Measurements from ENCODE around the gene EEA1. TPM values are rescaled to one million over a fixed set of nuclear protein-coding genes. Genes with fewer than 3 reads are reported as not detected.

EEA1 gene
- total and polyA plus RNA-seq, 10 of the 15 experiments (the other 5 are each of a cell fraction or from before 2014, with no cell fraction given): 5.5 to 40.3 (median 13.5) TPM

- Histone ChIP-seq H2AFZ (ENCODE audit: control insufficient read depth, low read depth, low read length) (no peak overlapping the region), H3K4me1 (ENCODE audit: control insufficient read depth, insufficient read depth, low read length) (no peaks in the 10 kb centered on the region), H3K4me2 (ENCODE audit: control insufficient read depth, insufficient read depth) (no peak overlapping the region), H3K79me2 (ENCODE audit: control insufficient read depth, insufficient read depth, low read length) (no peaks in the 10 kb centered on the region), H4K20me1 (ENCODE audit: control insufficient read depth, insufficient read depth) (no peaks in the 10 kb centered on the region), H3K36me3 (ENCODE audit: control insufficient read depth in 2 of 2, insufficient read depth in 2 of 2, low read length in 1 of 2) (peaks cover 0 to 10% of the 10 kb centered on the region in 2 experiments), H3K4me3 (no peak overlapping the region), H3K9ac (ENCODE audit: control insufficient read depth, insufficient read depth, low read length) (no peak overlapping the region), H3K9me3 (replicated peaks; ENCODE audit: control insufficient read depth, insufficient read depth, low read length) (no peaks in the 10 kb centered on the region), H3K27ac (ENCODE audit: control insufficient read depth, insufficient read depth) (no peak overlapping the region), H3K27me3 (replicated peaks in 1 of 2; ENCODE audit: control insufficient read depth in 2 of 2, insufficient read depth in 2 of 2, low read length in 1 of 2) (no peaks in the 10 kb centered on the region)
- SMC1A ChIA-PET (ENCODE audit: uncharacterized antibody, unreplicated experiment): interaction anchor here (0.8 to 1.5 kb wide), 3 partner anchors 11 to 106 kb away, joined by 3 to 6 read pairs (median 5); no protein-coding TSS in a partner anchor
- no TSS peak for BruUV-seq (replicated peaks)
- WGBS (ENCODE audit: insufficient coverage, insufficient replicate concordance, low lambda C conversion rate, missing lambda C conversion rate): 93% methylated on average over 3 of the region's 3 CpGs
- RAD21 ChIA-PET (ENCODE audit: unreplicated experiment): no interaction called here
- intact Hi-C loops (cut with micrococcal nuclease; ENCODE audit: unreplicated experiment) (no loop called here), in situ Hi-C loops (cut with MboI) (no loop called here)
- POLR2A ChIA-PET: no interaction called here
- FAIRE-seq: no peak
- TF ChIP-seq USF2 (IDR thresholded peaks at IDR 0.05; ENCODE audit: borderline replicate concordance, low read depth, low read length) (no peak), YY1 (IDR thresholded peaks at IDR 0.05; ENCODE audit: low read depth, low read length) (no peak), IKZF1 (conservative IDR thresholded peaks at IDR 0.05) (no peak), CTCF (IDR thresholded peaks at IDR 0.05 in 2 of 3, conservative IDR thresholded peaks at IDR 0.05 in 1 of 3; ENCODE audit: control insufficient read depth in 2 of 3, extremely low read depth in 1 of 3, insufficient read depth in 1 of 3, low read depth in 3 of 3, low read length in 3 of 3) (no peak), E2F4 (IDR thresholded peaks at IDR 0.05; ENCODE audit: low read depth, low read length) (no peak), ATF7 (IDR thresholded peaks at IDR 0.05; ENCODE audit: low read depth) (no peak), BRCA1 (IDR thresholded peaks at IDR 0.05; ENCODE audit: low read depth, low read length) (no peak), PRDM15 (CRISPR knock-in tag; IDR thresholded peaks at IDR 0.05) (no peak), ZNF274 (IDR thresholded peaks at IDR 0.05; ENCODE audit: insufficient read depth, insufficient read length) (no peak)
- no peak for ATAC-seq
- CTCF ChIA-PET: interaction anchor here (1.0 to 2.4 kb wide), 4 partner anchors 10 to 599 kb away, joined by 3 to 7 read pairs (median 4); no protein-coding TSS in a partner anchor
- no peak for DNase-seq (ENCODE audit: low read depth, low spot score)
Measured at GRCh38 chr12:92821142-92821541, 108.0 kb downstream of the EEA1 start.
